HepG2 (cell line): ENCODE results near the gene PADI2. TPM values are rescaled to one million over a fixed set of nuclear protein-coding genes. Genes with fewer than 3 reads are reported as not detected.

Source experiments
- EED ChIP-seq: sonication (generic); formaldehyde crosslinking; IDR thresholded peaks from 2 replicates; pipeline ENCODE4 v1.5.0; 2020; ENCODE audit warnings: mild to moderate bottlenecking, missing genetic modification reagents
- ELF1 ChIP-seq: sonication (generic); formaldehyde crosslinking; IDR thresholded peaks from 2 replicates; pipeline ENCODE4 v1.4.0; 2020; ENCODE audit warnings: missing genetic modification reagents
- KLF12 ChIP-seq: sonication (generic); formaldehyde crosslinking; IDR thresholded peaks from 2 replicates; pipeline ENCODE4 v1.4.0; 2020; ENCODE audit warnings: missing genetic modification reagents, borderline replicate concordance
- PATZ1 ChIP-seq: sonication (generic); formaldehyde crosslinking; IDR thresholded peaks from 2 replicates; pipeline ENCODE4 v1.4.0; 2020; ENCODE audit warnings: missing genetic modification reagents
- ZC3H13 ChIP-seq: sonication (generic); formaldehyde crosslinking; IDR thresholded peaks from 2 replicates; pipeline ENCODE4 v1.8.1; 2023; ENCODE audit warnings: mild to moderate bottlenecking, missing genetic modification reagents, moderate library complexity
- ZNF224 ChIP-seq: sonication (generic); formaldehyde crosslinking; IDR thresholded peaks from 2 replicates; pipeline ENCODE4 v1.5.0; 2020; ENCODE audit warnings: mild to moderate bottlenecking, missing genetic modification reagents
- ZNF251 ChIP-seq: sonication (generic); formaldehyde crosslinking; IDR thresholded peaks from 2 replicates; pipeline ENCODE4 v1.9.0; 2021; ENCODE audit warnings: mild to moderate bottlenecking, missing genetic modification reagents
- ZSCAN31 ChIP-seq: sonication (generic); formaldehyde crosslinking; IDR thresholded peaks from 2 replicates; pipeline ENCODE4 v1.5.0; 2020; ENCODE audit warnings: low read depth, mild to moderate bottlenecking, missing genetic modification reagents
- polyA plus RNA-seq, 8 experiments: library from polyadenylated mRNA; depleted of rRNA in 3 of 8; stranded (reverse) in 7 of 8; unstranded in 1 of 8; fragments of >200 nt; fragmentation: Illumina TruSeq in 4 of 8; extraction: Trizol in 4 of 8; gene quantifications; 2 replicates each; pipeline versions ENCODE4 v1.2.1 to v1.2.3, GENCODE V29; 2011 to 2016; ENCODE audit warnings: low read depth in 4 of 8, missing spikeins in 1 of 8, mixed read lengths in 1 of 8; ENCODE audit not compliant: insufficient read depth in 1 of 8
- total RNA-seq, 5 experiments: library from RNA; depleted of rRNA; stranded (reverse); fragments of >200 nt; fragmentation: Illumina TruSeq; extraction: Trizol; gene quantifications; 2 replicates each; pipeline ENCODE4 v1.2.3, GENCODE V29; 2016; ENCODE audit warnings: low read depth in 1 of 5
- TF ChIP-seq, protein P1 (sequence below): sonication (generic); formaldehyde crosslinking; conservative IDR thresholded peaks from 2 replicates; pipeline ENCODE4 v1.8.0; 2022; ENCODE audit warnings: mild to moderate bottlenecking, moderate library complexity, missing genetic modification reagents
- TF ChIP-seq, protein P2 (sequence below): sonication (generic); formaldehyde crosslinking; IDR thresholded peaks from 2 replicates; pipeline ENCODE4 v1.4.0; 2020; ENCODE audit warnings: missing genetic modification reagents, borderline replicate concordance

The PADI2 gene
- total and polyA plus RNA-seq, 2 of the 13 experiments (the other 11 are each of a cell fraction or from before 2014, with no cell fraction given) = not detected

GRCh38 chr1:17130138-17130635 is 10.9 kb upstream of the PADI2 start (continued):
- TF ChIP-seq PATZ1 (CRISPR knock-in tag) (no peak), ELF1 (CRISPR knock-in tag) (no peak), ZSCAN31 (no peak), EED (CRISPR knock-in tag) (no peak), KLF12 (no peak), ZNF224 (CRISPR knock-in tag) (no peak), ZNF251 (no peak), ZC3H13 (CRISPR knock-in tag) (no peak)
- TF ChIP-seq, protein P1, sequence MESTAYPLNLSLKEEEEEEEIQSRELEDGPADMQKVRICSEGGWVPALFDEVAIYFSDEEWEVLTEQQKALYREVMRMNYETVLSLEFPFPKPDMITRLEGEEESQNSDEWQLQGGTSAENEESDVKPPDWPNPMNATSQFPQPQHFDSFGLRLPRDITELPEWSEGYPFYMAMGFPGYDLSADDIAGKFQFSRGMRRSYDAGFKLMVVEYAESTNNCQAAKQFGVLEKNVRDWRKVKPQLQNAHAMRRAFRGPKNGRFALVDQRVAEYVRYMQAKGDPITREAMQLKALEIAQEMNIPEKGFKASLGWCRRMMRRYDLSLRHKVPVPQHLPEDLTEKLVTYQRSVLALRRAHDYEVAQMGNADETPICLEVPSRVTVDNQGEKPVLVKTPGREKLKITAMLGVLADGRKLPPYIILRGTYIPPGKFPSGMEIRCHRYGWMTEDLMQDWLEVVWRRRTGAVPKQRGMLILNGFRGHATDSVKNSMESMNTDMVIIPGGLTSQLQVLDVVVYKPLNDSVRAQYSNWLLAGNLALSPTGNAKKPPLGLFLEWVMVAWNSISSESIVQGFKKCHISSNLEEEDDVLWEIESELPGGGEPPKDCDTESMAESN (CRISPR knock-in tag) = no peak
- TF ChIP-seq, protein P2, sequence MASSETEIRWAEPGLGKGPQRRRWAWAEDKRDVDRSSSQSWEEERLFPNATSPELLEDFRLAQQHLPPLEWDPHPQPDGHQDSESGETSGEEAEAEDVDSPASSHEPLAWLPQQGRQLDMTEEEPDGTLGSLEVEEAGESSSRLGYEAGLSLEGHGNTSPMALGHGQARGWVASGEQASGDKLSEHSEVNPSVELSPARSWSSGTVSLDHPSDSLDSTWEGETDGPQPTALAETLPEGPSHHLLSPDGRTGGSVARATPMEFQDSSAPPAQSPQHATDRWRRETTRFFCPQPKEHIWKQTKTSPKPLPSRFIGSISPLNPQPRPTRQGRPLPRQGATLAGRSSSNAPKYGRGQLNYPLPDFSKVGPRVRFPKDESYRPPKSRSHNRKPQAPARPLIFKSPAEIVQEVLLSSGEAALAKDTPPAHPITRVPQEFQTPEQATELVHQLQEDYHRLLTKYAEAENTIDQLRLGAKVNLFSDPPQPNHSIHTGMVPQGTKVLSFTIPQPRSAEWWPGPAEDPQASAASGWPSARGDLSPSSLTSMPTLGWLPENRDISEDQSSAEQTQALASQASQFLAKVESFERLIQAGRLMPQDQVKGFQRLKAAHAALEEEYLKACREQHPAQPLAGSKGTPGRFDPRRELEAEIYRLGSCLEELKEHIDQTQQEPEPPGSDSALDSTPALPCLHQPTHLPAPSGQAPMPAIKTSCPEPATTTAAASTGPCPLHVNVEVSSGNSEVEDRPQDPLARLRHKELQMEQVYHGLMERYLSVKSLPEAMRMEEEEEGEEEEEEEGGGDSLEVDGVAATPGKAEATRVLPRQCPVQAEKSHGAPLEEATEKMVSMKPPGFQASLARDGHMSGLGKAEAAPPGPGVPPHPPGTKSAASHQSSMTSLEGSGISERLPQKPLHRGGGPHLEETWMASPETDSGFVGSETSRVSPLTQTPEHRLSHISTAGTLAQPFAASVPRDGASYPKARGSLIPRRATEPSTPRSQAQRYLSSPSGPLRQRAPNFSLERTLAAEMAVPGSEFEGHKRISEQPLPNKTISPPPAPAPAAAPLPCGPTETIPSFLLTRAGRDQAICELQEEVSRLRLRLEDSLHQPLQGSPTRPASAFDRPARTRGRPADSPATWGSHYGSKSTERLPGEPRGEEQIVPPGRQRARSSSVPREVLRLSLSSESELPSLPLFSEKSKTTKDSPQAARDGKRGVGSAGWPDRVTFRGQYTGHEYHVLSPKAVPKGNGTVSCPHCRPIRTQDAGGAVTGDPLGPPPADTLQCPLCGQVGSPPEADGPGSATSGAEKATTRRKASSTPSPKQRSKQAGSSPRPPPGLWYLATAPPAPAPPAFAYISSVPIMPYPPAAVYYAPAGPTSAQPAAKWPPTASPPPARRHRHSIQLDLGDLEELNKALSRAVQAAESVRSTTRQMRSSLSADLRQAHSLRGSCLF = no peak
